Uterus (tissue), 2 donors: Measurements from ENCODE around the gene STK32C.

Experiments used
- POLR2A ChIP-seq, 2 donors: fragments of 450-650 bp; IDR thresholded peaks; one replicate each; pipeline ENCODE4 v1.6.1; 2016; ENCODE audit warnings: antibody characterized with exemption in 2 of 2, mild to moderate bottlenecking in 1 of 2, moderate library complexity in 1 of 2
- TF ChIP-seq, protein P1 (sequence below), 4 experiments: fragments of 200-600 bp in 2 of 4; fragments of 450-650 bp in 2 of 4; sonication (generic) in 2 of 4; IDR thresholded peaks; one replicate each; pipeline ENCODE4 v1.5.1; 2016 to 2019; ENCODE audit warnings: antibody characterized with exemption in 4 of 4, mild to moderate bottlenecking in 2 of 4, moderate library complexity in 1 of 4

DNA sequence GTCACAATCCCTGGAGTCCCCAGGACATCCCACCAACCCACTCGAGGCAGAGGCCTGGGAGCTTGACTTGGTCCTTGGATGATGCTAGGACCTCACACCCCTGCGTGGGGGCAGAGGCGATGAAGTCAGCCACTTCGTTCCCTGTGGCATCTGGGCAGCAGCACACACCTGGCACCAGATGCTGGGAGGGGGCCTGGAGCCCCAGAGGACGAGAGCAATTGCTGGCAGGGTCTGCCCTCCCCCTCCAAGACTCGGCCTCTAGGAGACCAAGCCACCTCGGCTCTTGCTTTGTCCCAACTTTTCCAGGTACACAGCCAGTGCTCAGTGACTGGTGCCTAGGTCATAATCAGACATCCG is 81.9 kb downstream of the STK32C start:
- TF ChIP-seq, protein P1, sequence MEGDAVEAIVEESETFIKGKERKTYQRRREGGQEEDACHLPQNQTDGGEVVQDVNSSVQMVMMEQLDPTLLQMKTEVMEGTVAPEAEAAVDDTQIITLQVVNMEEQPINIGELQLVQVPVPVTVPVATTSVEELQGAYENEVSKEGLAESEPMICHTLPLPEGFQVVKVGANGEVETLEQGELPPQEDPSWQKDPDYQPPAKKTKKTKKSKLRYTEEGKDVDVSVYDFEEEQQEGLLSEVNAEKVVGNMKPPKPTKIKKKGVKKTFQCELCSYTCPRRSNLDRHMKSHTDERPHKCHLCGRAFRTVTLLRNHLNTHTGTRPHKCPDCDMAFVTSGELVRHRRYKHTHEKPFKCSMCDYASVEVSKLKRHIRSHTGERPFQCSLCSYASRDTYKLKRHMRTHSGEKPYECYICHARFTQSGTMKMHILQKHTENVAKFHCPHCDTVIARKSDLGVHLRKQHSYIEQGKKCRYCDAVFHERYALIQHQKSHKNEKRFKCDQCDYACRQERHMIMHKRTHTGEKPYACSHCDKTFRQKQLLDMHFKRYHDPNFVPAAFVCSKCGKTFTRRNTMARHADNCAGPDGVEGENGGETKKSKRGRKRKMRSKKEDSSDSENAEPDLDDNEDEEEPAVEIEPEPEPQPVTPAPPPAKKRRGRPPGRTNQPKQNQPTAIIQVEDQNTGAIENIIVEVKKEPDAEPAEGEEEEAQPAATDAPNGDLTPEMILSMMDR (IDR thresholded peaks at IDR 0.05) = no peak
- no peak for TF ChIP-seq POLR2A (IDR thresholded peaks at IDR 0.05)
